Dedifferentiated amniotic fluid mesenchymal stem cell (primary cell): Measurements from ENCODE around the gene CNIH1.

Source experiments
- DNase-seq: peaks from one replicate; pipeline ENCODE4 v3.0.0-alpha.2; 2016; ENCODE audit errors: extremely low spot score

The CNIH1 gene

DNA sequence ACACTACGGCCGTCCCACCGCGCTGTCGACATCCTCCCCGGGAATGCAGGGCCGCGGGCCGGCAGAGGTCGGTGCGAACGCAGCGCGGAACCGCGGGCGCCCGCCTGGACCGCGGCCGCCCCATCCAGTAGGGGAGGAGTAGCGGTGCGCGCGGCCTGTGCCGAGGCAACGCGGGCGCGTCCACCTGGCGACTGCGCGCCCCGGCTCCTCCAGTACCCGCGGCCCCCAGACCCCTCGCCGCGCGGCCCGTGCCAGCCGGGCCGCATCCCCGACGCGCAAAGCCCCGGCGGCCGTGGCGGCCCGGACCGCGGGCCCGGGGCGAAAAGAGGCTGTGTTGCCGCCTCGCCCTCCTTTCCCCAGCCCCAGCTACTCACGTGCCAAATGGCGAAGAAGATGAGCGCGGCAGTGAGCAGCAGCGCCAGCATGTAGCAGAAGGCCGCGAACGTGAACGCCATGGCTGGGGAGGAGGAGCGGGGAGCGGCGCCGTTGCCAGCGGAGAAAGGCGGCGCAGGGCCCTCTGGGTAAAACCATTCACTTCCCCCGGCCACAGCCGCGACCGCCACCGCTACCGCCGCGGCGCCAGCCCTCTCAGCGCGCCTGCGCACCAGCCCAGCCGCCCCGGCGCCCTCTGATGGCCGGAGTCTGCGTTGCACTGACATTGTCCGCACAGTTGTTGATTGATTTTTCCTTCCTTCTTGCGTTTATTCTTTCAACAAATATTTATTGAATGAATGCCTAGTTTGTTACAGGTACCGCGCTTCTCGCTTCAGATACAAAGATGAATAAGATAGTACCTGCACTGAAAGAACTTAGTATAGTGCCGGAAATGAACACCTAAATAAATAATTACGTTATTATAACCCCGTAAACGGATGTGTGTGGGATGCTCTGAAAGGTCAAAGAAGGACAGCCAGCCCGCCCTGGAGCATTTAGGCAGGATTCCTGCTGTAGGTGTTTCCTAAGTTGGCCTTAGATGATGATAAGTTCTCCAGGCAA is at the start of gene CNIH1:
TSS of gene CNIH1 (minus strand) at position 502 of the 996 bp plus-strand sequence. CDS start at position 455, 47 bp downstream.
- DNase-seq = peak; percentile 87

DNA sequence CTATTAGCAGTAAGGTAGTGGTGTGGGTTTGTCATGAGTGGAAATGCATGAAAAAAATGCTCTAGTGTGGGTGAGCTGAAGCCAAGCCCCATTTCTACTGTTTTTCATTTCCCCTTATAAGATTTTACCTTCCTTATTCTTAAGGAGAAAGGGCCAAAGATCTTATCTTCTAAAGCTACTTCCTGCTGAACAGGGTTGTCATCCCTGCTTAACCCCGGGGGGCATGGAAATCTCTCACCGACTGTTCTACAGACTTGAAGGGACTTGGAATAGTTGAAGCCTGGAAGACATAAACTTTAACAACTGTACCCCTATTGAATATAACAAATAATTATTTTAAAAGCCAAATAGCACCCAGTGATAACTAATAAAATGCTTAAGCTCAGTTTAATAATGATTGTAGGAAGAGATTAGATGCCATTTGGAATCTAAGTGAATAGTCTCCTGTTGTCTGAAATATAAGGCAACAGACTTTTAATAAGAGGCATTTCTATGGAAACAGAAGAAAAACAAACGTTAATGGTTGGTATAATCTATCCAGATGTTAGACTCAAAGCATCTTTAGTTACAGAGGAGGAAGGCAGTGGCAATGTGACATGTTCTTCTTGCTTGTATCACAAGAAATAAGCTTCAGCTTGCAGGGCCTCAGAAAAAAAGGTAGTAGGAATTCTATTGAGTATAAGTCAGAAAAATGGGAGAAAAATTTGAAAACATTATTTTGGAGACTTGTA is 49.4 kb upstream of the CNIH1 start:
- no peak for DNase-seq

DNA sequence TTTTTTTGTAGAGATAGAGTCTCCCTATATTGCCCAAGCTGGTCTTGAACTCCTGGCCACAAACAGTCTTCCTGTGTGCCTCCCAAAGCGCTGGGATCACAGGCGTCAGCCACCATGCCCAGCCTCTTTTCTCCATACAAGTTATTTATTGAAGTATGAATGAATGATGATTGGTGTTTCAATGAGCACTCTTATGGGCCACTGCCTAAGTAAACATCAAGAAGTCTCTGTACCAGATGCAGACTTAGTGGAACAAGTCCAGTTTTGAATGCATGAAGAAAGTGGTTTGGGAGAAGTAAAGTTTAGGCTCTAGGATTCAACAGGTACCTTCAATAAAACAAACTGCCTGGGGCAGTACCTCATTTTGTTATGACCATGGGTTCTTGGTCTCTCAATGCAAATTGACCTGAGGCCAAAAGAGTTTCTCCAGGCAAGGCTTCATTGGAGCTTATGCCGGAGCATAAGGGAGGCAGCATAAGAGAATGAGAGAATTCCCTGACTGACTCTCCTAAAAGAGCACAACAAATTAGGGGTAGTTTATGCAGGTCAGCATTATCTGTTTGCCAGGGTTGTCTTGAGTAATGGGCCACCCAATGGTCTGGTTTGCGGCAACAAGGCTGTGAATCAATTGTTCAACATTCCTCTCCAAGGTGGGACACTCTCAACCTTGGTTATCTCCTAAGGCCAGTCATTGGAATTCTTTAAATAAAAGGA is 48.7 kb upstream of the CNIH1 start:
- no peak for DNase-seq

DNA sequence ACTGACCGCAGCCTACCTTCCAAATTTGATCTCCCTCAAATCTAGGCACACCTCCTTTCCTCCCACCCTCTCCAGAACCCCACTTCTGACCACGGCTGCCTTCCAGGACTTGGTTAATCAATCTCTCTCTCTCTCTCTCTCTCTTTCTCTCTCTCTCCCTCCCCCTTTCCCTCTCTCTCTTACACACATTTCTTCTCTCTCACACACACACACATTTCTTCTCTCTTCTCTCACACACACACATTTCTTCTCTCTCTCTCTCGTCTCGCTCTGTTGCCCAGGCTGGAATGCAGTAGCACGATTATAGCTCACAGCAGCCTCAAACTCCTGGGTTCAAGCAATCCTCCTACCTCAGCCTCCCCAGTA is 48.1 kb upstream of the CNIH1 start:
- no peak for DNase-seq

DNA sequence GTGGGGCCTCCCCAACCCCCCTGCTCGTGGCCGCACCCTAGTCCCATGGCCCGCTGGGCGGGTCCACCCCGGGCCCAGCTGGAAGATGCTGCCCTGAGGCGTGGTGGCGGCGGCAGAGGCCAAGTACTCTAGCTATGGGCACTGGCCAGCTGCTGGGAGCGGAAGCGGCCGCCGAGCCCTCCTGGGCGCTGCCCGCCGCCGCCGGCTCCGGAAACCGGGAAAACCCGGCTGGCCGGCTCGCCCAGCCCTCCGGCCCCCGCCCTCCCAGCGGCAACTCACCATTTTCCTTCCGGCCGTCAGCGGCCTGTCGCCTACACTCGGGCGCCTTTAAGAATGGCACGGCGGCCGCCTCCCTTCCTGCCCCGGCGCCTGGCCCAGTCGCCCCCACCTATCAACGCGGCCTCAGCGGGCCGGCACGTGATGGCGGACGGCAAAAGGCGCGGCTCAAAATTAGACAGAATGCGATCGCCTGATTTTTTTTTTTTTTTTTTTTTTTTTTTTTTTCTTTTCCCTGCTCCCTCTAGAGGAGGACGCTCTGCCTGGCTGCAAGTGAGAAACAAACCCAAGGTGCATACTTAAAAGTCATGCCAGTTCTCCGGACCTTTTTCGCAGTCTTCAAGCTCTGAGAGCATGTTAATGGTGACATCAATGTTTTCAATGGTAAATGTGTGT is 47.6 kb upstream of the CNIH1 start, which contains the start of gene GMFB:
TSS of gene GMFB (minus strand) at position 335 of the 672 bp plus-strand sequence. CDS start at position 282, 53 bp downstream.
- peak; percentile 83 for DNase-seq

DNA sequence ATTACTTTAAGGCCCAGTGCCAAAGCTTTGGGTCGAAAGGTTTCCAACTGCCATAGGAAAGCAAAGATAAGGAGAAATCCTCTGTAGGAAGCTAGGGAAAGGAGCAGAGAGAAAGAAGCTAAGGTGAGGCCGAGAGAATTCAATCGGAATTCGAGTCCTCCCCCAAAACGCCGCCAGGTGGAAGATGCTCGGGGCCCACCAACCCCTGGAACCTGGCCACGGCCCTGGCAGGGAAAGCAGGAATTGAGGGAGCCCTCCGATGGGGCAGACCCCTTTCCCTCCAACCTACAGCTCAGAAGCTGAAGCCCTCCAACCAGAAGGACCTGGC is 47.1 kb upstream of the CNIH1 start:
- DNase-seq = no peak

DNA sequence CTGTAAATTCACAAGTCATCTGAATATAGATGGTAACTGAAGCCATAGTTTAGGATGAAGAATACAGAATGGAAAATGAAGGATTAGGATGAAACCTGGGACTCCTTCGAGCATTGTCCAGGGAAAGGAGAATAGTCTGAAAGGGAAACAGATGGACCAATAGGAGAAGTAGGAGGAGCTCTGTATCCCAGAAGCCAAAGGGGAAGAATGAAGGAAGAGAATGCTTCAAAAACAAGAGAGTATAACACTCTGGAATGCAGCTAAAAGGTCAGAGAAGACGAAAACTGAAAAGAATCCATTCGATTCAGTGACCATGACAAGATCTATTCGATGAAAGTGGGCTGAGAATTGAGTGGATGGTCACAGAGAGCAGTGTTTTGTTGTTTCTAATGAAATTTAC is 46.6 kb upstream of the CNIH1 start:
- peak; percentile 51 for DNase-seq

DNA sequence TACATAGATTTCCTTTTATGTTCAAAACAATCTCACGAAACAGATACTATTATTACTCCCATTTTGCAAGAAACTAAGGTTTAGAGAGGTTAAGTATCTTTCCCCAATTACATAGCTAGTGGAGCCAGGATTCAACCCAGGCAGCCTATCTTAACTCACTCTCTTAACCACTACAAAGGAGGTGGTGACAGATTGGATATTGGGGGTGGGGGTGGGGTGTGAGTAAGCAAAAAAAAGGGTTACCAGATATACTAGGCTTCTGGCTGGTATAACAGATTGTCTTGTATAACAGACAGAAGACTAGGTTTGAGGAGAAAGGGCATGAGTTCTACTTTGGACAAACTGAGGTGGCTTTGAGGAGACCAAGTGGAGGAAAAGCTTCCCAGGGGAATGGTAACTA is 45.5 kb upstream of the CNIH1 start:
- DNase-seq = no peak

DNA sequence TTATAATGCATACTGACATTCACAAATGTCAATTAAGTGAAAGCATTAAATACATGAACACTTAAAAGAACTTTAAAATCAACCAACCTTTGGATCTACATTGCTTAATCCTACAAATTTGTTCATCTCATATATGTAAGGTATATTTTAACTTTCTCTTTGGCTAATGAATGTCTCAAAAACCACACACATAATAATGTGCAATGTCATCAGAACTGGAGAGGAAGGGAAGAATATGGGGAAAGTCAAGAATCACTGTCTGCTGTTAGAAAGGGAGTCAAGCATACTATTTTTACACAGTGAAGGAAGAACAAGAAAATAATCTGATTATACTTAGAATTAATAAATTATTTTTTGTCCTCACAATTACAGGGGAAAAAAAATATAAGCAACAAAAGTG is 42.7 kb upstream of the CNIH1 start:
- DNase-seq = no peak

DNA sequence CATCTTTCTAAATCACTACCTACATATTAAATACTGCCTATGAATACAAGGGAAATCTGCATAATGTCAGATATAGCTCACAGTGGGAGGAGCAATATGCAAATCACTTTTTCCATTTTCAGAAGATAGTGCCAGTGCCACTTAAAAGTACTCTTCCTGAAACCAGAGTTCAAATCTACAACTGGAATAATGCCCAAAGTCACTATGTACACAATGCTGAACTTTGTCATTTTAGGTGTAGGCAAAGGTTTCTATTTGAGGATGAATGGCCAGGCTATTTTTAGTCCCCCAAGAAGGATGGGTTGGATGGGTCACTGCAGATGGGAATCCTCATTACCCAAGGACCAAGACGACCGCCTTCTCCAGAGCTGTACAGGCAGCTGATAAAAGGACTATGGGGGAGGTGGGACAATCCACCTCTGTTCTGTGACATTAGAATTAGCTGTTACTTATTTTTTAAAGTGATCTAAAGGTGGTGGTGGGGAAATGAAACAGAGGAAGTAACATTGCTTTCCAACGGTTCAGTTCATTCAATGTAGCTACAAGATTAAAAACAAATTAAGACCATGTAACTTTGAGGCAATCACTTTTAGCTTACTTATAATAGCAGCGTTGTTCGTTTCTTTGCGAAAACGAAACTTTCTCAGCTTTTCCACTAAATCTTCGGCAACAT is 42.0 kb upstream of the CNIH1 start:
- no peak for DNase-seq

DNA sequence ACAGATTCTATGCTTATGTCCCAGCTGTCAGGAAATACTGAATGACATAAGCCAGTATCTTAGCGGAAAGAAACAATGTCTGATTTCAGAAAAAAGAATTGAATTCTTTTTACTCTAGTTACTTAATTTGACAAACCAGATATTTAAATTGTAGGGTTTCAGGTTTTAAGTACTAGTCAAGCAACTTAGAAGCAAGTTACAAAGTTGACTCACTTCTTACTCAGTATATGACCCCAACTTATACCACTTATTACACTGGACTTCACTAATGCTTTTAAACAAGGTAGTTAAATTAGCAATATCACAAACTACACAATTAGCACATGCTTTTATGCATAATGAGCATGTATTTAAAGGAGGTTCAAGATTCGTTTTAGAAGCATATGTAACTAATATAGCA is 40.5 kb upstream of the CNIH1 start:
- no peak for DNase-seq

DNA sequence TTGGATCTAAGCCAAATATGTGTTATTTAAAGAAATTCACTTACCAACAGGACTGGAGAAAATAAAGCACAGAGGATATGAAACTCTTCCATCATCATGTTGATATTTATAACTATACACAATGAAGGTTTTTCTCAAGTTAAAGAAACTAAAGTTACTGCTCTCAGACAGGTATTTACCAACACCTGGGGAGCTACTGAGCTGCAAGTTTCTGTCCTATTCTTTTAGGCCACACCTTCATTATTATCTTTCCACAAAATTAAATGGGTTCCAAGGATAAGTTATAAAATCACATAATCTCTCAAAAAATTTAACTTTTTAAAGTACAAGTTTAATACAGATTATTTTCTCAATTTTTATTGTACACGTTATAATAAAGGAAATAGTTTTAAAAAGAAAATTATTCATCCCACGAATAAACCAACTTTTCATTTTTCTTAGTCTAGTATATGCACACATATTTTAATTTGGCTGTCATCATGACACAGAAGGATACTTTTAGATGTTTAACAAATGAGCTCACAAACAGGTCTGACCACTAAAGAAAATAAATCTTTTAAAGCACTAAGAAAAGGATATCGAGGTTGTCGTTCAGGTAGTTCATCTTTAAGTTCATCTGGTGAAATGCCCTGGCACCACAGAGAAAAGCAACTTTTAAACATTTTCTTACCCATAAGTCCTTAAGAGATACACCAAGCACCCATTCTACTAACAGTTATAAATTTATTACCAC is 39.8 kb upstream of the CNIH1 start:
- no peak for DNase-seq

DNA sequence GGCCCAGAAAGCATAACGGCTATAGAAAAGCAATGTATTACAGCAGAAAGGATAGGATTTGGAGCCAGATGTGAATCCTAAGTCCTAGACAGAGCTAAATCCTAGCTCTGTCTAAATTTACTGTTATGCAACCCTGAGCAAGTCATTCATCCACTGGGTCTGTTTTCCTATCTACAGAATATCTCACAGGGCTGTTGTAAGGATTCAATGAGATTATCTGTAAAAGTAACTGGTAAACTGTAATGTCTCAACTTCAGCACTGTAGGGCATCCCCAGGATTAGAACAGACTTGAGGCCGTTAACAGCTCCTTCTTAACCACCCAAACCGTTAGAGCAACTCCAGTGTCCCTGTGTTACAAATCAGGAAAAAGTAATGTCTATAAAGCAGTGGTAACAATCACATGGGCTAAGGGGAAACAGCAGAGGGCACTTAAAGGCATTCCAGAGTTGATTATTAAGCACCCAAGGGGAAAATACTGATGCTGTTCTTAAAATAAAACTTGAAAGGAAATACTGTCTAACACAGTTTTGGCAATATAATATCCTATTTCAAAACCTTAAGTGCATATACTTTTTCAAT is 37.6 kb upstream of the CNIH1 start:
- DNase-seq = no peak

DNA sequence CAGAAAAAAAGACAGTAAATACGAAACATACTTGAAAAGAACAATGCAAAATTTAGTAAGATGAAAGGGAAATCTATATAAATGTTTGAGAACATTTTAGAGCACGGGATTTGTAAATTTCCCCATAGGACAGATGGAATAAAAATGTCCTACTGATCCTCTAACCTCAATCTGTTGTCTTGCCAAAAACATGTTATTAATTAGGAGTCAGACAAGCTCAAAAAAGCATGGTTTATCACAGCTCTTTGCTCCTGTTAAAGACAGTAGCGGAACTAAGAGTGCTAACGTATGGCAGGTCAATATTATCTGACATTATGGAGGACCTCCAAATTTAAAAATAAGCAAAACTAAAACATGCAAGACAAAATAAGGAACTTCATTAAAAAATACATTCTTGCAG is 34.7 kb upstream of the CNIH1 start:
- DNase-seq = no peak

DNA sequence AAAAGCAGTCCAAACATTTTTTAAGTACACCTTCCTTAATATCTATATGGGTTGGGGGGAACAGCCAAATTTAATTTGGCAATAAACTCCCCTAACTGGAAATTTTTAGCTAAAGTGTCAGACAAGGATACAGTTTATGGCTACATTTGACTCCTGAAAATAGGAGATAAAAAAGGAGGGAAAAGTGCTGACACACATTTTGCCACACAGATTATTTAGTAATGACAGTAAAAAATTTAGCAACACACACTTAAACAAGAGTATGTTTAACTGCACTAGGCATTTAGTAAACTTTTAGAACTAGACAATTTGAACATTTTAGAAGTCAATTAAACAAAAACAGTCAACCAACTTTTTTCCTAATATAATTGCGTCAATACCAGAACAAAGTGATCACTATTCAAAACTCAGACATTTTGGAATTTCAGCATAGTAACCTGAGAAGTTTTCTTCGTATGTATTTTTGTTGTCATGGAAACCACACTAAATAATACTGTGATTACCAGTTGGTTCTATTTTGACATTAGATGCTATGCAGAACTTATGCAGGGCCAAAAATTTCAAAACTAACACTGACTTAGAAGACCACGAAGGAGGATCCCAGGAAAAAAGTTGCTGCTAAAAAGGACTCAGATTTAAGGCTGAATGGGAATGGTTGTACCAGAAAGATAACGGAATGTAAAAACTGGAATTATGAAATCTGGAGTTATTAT is 34.2 kb upstream of the CNIH1 start:
- DNase-seq = peak; percentile 47

DNA sequence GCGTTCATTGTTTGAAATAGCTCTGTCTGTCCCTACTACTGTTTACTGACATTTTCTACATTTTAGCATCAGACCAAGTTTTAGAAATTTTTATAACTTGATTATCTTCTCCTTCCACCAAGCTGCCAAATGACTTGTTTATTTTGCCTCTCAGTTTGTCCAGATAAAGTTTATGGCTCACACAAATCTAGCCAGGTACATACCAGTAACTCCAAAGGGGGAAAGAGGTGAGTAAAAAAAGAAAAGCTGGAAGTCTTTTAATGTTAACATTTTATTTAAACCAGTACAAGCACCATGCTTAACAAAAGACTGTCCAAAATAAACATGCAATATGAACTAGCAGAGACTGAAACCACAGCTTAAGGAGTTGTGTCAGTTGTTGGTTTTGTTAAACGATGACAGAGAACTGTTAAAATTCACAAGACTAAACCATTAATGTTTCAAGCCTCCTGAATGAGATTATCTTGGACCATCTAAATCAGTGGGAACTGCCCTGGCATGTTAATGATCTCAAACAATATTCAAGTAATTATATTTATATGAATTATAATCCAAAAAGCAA is 33.1 kb upstream of the CNIH1 start:
- DNase-seq = no peak

DNA sequence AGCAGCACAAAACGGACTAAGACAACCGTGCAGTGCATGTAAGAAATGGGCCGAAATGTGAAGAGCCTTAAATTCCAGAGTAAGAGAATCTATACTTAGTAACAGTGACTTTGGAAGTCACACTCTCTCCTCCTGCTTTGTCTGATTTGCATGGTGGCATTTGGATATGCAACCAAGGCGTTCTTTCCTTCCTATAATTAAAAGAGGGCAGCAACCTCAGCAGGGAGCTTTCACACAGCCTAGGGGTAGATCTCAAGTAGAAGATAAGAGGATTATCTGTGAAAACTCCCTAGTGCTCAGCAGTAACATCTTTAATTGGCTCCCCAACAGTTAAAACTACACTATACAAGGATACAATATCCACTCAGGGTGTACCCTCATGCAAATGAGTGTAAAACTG is 31.1 kb upstream of the CNIH1 start:
- no peak for DNase-seq

DNA sequence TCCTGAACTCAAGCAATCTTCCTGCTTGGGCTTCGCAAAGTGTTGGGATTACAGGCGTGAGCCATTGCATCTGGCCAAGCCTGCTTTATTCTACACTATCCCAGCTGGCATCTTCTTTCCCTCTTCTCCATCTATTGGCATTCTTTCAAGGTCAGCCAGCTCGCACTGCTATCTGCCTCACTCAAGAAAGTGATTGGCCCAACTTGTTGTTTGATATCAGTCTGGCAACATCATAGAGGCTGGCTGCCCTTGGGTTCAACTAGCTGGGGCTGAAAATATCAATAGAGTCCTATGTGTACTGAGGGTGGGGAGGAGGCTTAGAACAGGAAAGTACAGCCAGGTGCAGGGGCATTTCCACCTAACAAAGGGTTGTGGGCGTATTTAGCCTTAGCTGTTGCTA is 30.5 kb upstream of the CNIH1 start:
- no peak for DNase-seq

DNA sequence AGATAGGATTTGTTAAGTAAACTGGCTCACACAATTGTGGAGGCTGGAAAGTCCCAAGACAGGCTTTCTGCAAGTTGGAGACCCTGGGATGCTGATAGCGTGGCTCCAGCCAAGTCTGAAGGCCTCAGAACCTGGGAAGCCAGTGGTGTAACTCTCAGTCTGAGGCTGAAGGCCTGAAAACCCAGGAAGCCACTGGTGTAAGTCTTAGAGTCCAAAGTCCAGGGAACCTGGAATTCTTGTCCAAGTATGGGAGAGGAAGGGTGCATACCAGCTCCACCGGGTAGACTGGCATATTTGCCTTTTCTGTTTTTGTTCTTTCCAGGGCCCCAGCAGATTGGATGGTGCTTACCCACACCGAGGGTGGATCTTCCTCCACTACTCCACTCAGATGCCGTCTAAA is 29.5 kb upstream of the CNIH1 start:
- DNase-seq = no peak
